Measurements from ENCODE around the gene F2RL3. TPM values are rescaled to one million over a fixed set of nuclear protein-coding genes. Genes with fewer than 3 reads are reported as not detected.

Gene F2RL3
- total RNA-seq, 4 donors from 2014 or later: 2.5 to 6.5 (median 5.0) TPM

GRCh38 chr19:16886305-16886880 lies 2.4 kb upstream of the F2RL3 start:
- Histone ChIP-seq H3K4me1 (peaks cover 18 to 39% (median 31%) of the 10 kb centered on the region in 4 donors), H3K27me3 (peaks cover 0 to 32% (median 6%) of the 10 kb centered on the region in 4 donors), H3K9me3 (peaks cover 0 to 16% (median 2%) of the 10 kb centered on the region in 4 donors), H3K4me3 (no peak overlapping the region), H3K36me3 (no peaks in the 10 kb centered on the region), H3K27ac (replicated peaks in 1 of 4) (peak overlapping the region; percentile 6 to 66 (median 54))
- 81% methylated on average over 17 of the region's 20 CpGs for WGBS
- no peak for DNase-seq (ENCODE audit: extremely low spot score)
- intact Hi-C loops (cut with DNase I): no loop called here
- no peak for TF ChIP-seq POLR2A (IDR thresholded peaks at IDR 0.05; ENCODE audit: low read depth)
- peak; percentile 77 for TF ChIP-seq EP300 (IDR thresholded peaks at IDR 0.05)
- TF ChIP-seq CTCF (IDR thresholded peaks at IDR 0.05): no peak
- peak; percentile 60 to 74 for TF ChIP-seq POLR2AphosphoS5 (IDR thresholded peaks at IDR 0.05)

- Histone ChIP-seq H3K27me3 (peaks cover 0 to 32% (median 6%) of the 10 kb centered on the region in 4 donors), H3K4me1 (peaks cover 14 to 39% (median 29%) of the 10 kb centered on the region in 4 donors), H3K4me3 (no peak overlapping the region), H3K27ac (replicated peaks in 1 of 4) (peak overlapping the region; percentile 17 to 67 (median 38)), H3K9me3 (peaks cover 0 to 9% (median 0%) of the 10 kb centered on the region in 4 donors), H3K36me3 (no peaks in the 10 kb centered on the region)
- no peak for TF ChIP-seq POLR2AphosphoS5 (IDR thresholded peaks at IDR 0.05)
- 70% methylated on average over 17 of the region's 17 CpGs for WGBS
- intact Hi-C loops (cut with DNase I): no loop called here
- DNase-seq (ENCODE audit: extremely low spot score): no peak
Measured at GRCh38 chr19:16887353-16888265, 1.2 kb upstream of the F2RL3 start.

DNA sequence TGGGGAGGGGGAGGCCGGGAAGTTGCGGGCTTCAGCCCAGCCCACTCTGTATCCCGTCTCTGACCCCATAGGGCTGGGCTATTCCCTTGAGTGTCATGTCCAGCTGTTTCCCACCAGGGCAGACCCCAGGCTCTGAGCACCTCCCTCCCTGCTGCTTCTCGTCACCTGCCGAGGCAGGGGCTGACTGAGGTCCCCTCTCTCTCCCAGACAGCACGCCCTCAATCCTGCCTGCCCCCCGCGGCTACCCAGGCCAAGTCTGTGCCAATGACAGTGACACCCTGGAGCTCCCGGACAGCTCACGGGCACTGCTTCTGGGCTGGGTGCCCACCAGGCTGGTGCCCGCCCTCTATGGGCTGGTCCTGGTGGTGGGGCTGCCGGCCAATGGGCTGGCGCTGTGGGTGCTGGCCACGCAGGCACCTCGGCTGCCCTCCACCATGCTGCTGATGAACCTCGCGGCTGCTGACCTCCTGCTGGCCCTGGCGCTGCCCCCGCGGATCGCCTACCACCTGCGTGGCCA lies 625 bp downstream of the F2RL3 start:
- WGBS: 100% methylated on average over 1 of the region's 22 CpGs
- intact Hi-C loops (cut with DNase I): no loop called here

GRCh38 chr19:16889883-16890460 lies 1.2 kb downstream of the F2RL3 start:
- peak overlapping the region in 1 of 4 donors; percentile 67 for H3K27ac ChIP-seq (replicated peaks in 1 of 4)
- no peak for DNase-seq (ENCODE audit: extremely low spot score)
- no peak for TF ChIP-seq CTCF (IDR thresholded peaks at IDR 0.05)
- no peak for TF ChIP-seq POLR2A (IDR thresholded peaks at IDR 0.05; ENCODE audit: low read depth)
- no peak for TF ChIP-seq EP300 (IDR thresholded peaks at IDR 0.05)
- TF ChIP-seq POLR2AphosphoS5 (IDR thresholded peaks at IDR 0.05): no peak
- no peaks in the 10 kb centered on the region for H3K36me3 ChIP-seq
- peaks cover 0 to 32% (median 6%) of the 10 kb centered on the region in 4 donors for H3K27me3 ChIP-seq
- no peaks in the 10 kb centered on the region for H3K9me3 ChIP-seq
- peak overlapping the region in 3 of 4 donors; percentile 30 to 41 (median 30) for H3K4me3 ChIP-seq
- WGBS: 87% methylated on average over 16 of the region's 48 CpGs
- H3K4me1 ChIP-seq: peaks cover 21 to 41% (median 36%) of the 10 kb centered on the region in 4 donors
- intact Hi-C loops (cut with DNase I): no loop called here

More for the DNA sequence above, 625 bp downstream of the F2RL3 start:
- Histone ChIP-seq H3K4me3 (peak overlapping the region; percentile 30 to 41 (median 31)), H3K27me3 (peaks cover 0 to 32% (median 6%) of the 10 kb centered on the region in 4 donors), H3K27ac (replicated peaks in 1 of 4) (peak overlapping the region in 3 of 4 donors; percentile 23 to 67 (median 65)), H3K36me3 (no peaks in the 10 kb centered on the region), H3K4me1 (peaks cover 21 to 41% (median 36%) of the 10 kb centered on the region in 4 donors), H3K9me3 (no peaks in the 10 kb centered on the region)
- DNase-seq (ENCODE audit: extremely low spot score): no peak
- TF ChIP-seq CTCF (IDR thresholded peaks at IDR 0.05) (no peak), EP300 (IDR thresholded peaks at IDR 0.05) (no peak), POLR2AphosphoS5 (IDR thresholded peaks at IDR 0.05) (no peak), POLR2A (IDR thresholded peaks at IDR 0.05; ENCODE audit: low read depth) (no peak)

Data from esophagus muscularis mucosa (tissue), 4 donors.